BLaER1 (cell line): Measurements from ENCODE around the gene KRTAP5-8.
A peak's percentile ranks its signal among the peaks of the same experiment; 100 is the strongest.
"Not testable (repeated sequence)": the region's sequence is repeated elsewhere in the genome, so short reads cannot be mapped to it uniquely, and the experiment has no call there.

Experiments
- H3K27ac ChIP-seq: shearing (Covaris generic); formaldehyde crosslinking; 2 replicates; pipeline ENCODE4 v1.8.1; 2022
- H3K27me3 ChIP-seq: shearing (Covaris generic); formaldehyde crosslinking; 2 replicates; pipeline ENCODE4 v1.8.1; 2022
- H3K36me3 ChIP-seq: shearing (Covaris generic); formaldehyde crosslinking; 2 replicates; pipeline ENCODE4 v1.8.1; 2022
- H3K4me1 ChIP-seq: shearing (Covaris generic); formaldehyde crosslinking; 2 replicates; pipeline ENCODE4 v1.8.1; 2022
- H3K4me2 ChIP-seq: shearing (Covaris generic); formaldehyde crosslinking; 2 replicates; pipeline ENCODE4 v1.8.1; 2022
- H3K4me3 ChIP-seq: shearing (Covaris generic); formaldehyde crosslinking; 2 replicates; pipeline ENCODE4 v1.8.1; 2022
- H3K9ac ChIP-seq: shearing (Covaris generic); formaldehyde crosslinking; 2 replicates; pipeline ENCODE4 v1.8.1; 2022
- H3K9me3 ChIP-seq: shearing (Covaris generic); formaldehyde crosslinking; 2 replicates; pipeline ENCODE4 v1.8.1; 2022
- H4K20me1 ChIP-seq: shearing (Covaris generic); formaldehyde crosslinking; 2 replicates; pipeline ENCODE4 v1.8.1; 2022
- Cebpa-rat ChIP-seq: shearing (Covaris generic); IDR thresholded peaks from 2 replicates; pipeline ENCODE4 v1.8.1; 2022

KRTAP5-8 gene

GRCh38 chr11:71530602-71531001, 7.2 kb upstream of the KRTAP5-8 start:
- H3K4me1 ChIP-seq, result peaks cover 50% of the 10 kb centered on the region
- no peaks in the 10 kb centered on the region for H3K27me3 ChIP-seq
- H3K4me3 ChIP-seq, result no peak overlapping the region
- no peak overlapping the region for H3K9ac ChIP-seq
- H3K4me2 ChIP-seq, result peak overlapping the region; percentile 60
- H3K36me3 ChIP-seq, result no peaks in the 10 kb centered on the region
- no peak for TF ChIP-seq Cebpa-rat
- no peaks in the 10 kb centered on the region for H4K20me1 ChIP-seq
- peak overlapping the region; percentile 55; the same call in 1 of the 2 replicates for H3K27ac ChIP-seq
- H3K9me3 ChIP-seq, result no peaks in the 10 kb centered on the region

GRCh38 chr11:71532036-71532610, 5.7 kb upstream of the KRTAP5-8 start:
- H3K4me3 ChIP-seq, result no peak overlapping the region

GRCh38 chr11:71534711-71535608, 2.9 kb upstream of the KRTAP5-8 start:
- H3K27ac ChIP-seq, H3K27me3 ChIP-seq, H4K20me1 ChIP-seq, H3K36me3 ChIP-seq, H3K4me2 ChIP-seq, H3K9ac ChIP-seq, H3K4me3 ChIP-seq, H3K9me3 ChIP-seq: not testable (repeated sequence)
- peaks cover 31% of the 10 kb centered on the region for H3K4me1 ChIP-seq

More at GRCh38 chr11:71532036-71532610, 5.7 kb upstream of the KRTAP5-8 start:
- Histone ChIP-seq H3K36me3 (no peaks in the 10 kb centered on the region), H3K27me3 (no peaks in the 10 kb centered on the region), H3K27ac (no peak overlapping the region), H3K9me3 (no peaks in the 10 kb centered on the region), H3K4me2 (no peak overlapping the region), H3K9ac (no peak overlapping the region), H3K4me1 (peaks cover 45% of the 10 kb centered on the region), H4K20me1 (no peaks in the 10 kb centered on the region)
- TF ChIP-seq Cebpa-rat, result no peak

GRCh38 chr11:71535825-71536224, 2.0 kb upstream of the KRTAP5-8 start:
- H3K27ac ChIP-seq, result no peak overlapping the region
- H3K27me3 ChIP-seq, result no peaks in the 10 kb centered on the region
- peaks cover 23% of the 10 kb centered on the region for H3K4me1 ChIP-seq

GRCh38 chr11:71537537-71537936, 288 bp upstream of the KRTAP5-8 start:
- no peaks in the 10 kb centered on the region for H3K36me3 ChIP-seq
- peaks cover 28% of the 10 kb centered on the region for H3K4me1 ChIP-seq
- no peaks in the 10 kb centered on the region for H4K20me1 ChIP-seq
- H3K4me3 ChIP-seq, result no peak overlapping the region
- no peak overlapping the region for H3K27ac ChIP-seq
- H3K9me3 ChIP-seq, result peaks cover 25% of the 10 kb centered on the region
- H3K4me2 ChIP-seq, result peak overlapping the region; percentile 50
- TF ChIP-seq Cebpa-rat, result no peak
- H3K9ac ChIP-seq, result no peak overlapping the region
- no peaks in the 10 kb centered on the region for H3K27me3 ChIP-seq

More at GRCh38 chr11:71535825-71536224, 2.0 kb upstream of the KRTAP5-8 start:
- Histone ChIP-seq H3K4me2 (no peak overlapping the region), H3K36me3 (no peaks in the 10 kb centered on the region), H3K4me3 (no peak overlapping the region), H3K9ac (no peak overlapping the region), H4K20me1 (no peaks in the 10 kb centered on the region), H3K9me3 (peaks cover 13% of the 10 kb centered on the region)
- no peak for TF ChIP-seq Cebpa-rat

GRCh38 chr11:71538666-71538990, 803 bp downstream of the KRTAP5-8 start:
- Histone ChIP-seq H3K36me3 (no peaks in the 10 kb centered on the region), H3K9ac (no peak overlapping the region), H4K20me1 (no peaks in the 10 kb centered on the region), H3K4me1 (peaks cover 39% of the 10 kb centered on the region), H3K4me3 (no peak overlapping the region), H3K9me3 (peaks cover 25% of the 10 kb centered on the region), H3K4me2 (peak overlapping the region; percentile 50), H3K27ac (no peak overlapping the region), H3K27me3 (no peaks in the 10 kb centered on the region)
- no peak for TF ChIP-seq Cebpa-rat

GRCh38 chr11:71539017-71539416, 1.2 kb downstream of the KRTAP5-8 start:
- no peak for TF ChIP-seq Cebpa-rat

GRCh38 chr11:71539971-71540370, 2.1 kb downstream of the KRTAP5-8 start:
- not testable (repeated sequence) for H3K27me3 ChIP-seq, H3K9ac ChIP-seq, H3K36me3 ChIP-seq, H4K20me1 ChIP-seq, H3K27ac ChIP-seq, H3K4me2 ChIP-seq, H3K4me3 ChIP-seq
- peaks cover 25% of the 10 kb centered on the region for H3K9me3 ChIP-seq
- peaks cover 52% of the 10 kb centered on the region for H3K4me1 ChIP-seq

More at GRCh38 chr11:71539017-71539416, 1.2 kb downstream of the KRTAP5-8 start:
- Histone ChIP-seq H3K27ac (no peak overlapping the region), H3K4me2 (peak overlapping the region; percentile 50; the same call in 1 of the 2 replicates), H4K20me1 (no peaks in the 10 kb centered on the region), H3K27me3 (no peaks in the 10 kb centered on the region), H3K9me3 (peaks cover 25% of the 10 kb centered on the region), H3K9ac (no peak overlapping the region), H3K4me3 (no peak overlapping the region), H3K4me1 (peaks cover 43% of the 10 kb centered on the region), H3K36me3 (no peaks in the 10 kb centered on the region)

GRCh38 chr11:71540521-71541304, 2.9 kb downstream of the KRTAP5-8 start:
- H3K36me3 ChIP-seq, H3K4me3 ChIP-seq, H4K20me1 ChIP-seq, H3K4me2 ChIP-seq, H3K27ac ChIP-seq, H3K27me3 ChIP-seq, H3K9ac ChIP-seq: not testable (repeated sequence)
- Histone ChIP-seq H3K4me1 (peaks cover 59% of the 10 kb centered on the region), H3K9me3 (peaks cover 29% of the 10 kb centered on the region)

- H3K4me1 ChIP-seq, result peaks cover 73% of the 10 kb centered on the region
- H3K4me2 ChIP-seq, result peak overlapping the region; percentile 92
These were observed 4.6 kb downstream of the KRTAP5-8 start for GRCh38 chr11:71542382-71542781.

More at GRCh38 chr11:71542382-71542781, 4.6 kb downstream of the KRTAP5-8 start:
- Histone ChIP-seq H3K9me3 (peaks cover 41% of the 10 kb centered on the region), H3K27me3 (no peaks in the 10 kb centered on the region), H3K27ac (peak overlapping the region; percentile 81; the same call in 1 of the 2 replicates), H3K4me3 (no peak overlapping the region), H4K20me1 (no peaks in the 10 kb centered on the region), H3K9ac (no peak overlapping the region), H3K36me3 (no peaks in the 10 kb centered on the region)
- TF ChIP-seq Cebpa-rat, result no peak
